H9 (cell line): ENCODE data around the gene ITIH4. TPM values are rescaled to one million over a fixed set of nuclear protein-coding genes. Genes with fewer than 3 reads are reported as not detected.

Source experiments
- DNase-seq: peaks from one replicate; pipeline ENCODE4 v3.0.0-alpha.2; 2017
- H2AFZ ChIP-seq: one replicate; pipeline ENCODE4 v1.6.1; 2013; ENCODE audit warnings: mild to moderate bottlenecking, low read length, control low read depth, moderate library complexity
- H2AK5ac ChIP-seq: 2 replicates; pipeline ENCODE4 v1.6.1; 2013; ENCODE audit warnings: low read length, control low read depth, mixed read lengths; ENCODE audit not compliant: insufficient read length
- H2BK120ac ChIP-seq: one replicate; pipeline ENCODE4 v1.6.1; 2013; ENCODE audit warnings: low read depth, mild to moderate bottlenecking, low read length, control low read depth, inconsistent platforms; ENCODE audit not compliant: poor library complexity, severe bottlenecking
- H2BK12ac ChIP-seq: 2 replicates; pipeline ENCODE4 v1.6.1; 2013; ENCODE audit warnings: low read length, control low read depth, mixed read lengths, low read depth; ENCODE audit not compliant: insufficient read length
- H2BK15ac ChIP-seq: 2 replicates; pipeline ENCODE4 v1.6.1; 2013; ENCODE audit warnings: low read depth, low read length, control low read depth
- H2BK20ac ChIP-seq: one replicate; pipeline ENCODE4 v1.6.1; 2013; ENCODE audit warnings: low read depth, mild to moderate bottlenecking, low read length, control low read depth, inconsistent platforms; ENCODE audit not compliant: poor library complexity, severe bottlenecking
- H2BK5ac ChIP-seq: 2 replicates; pipeline ENCODE4 v1.6.1; 2013; ENCODE audit warnings: low read length, control low read depth, mixed read lengths; ENCODE audit not compliant: insufficient read length
- H3K14ac ChIP-seq: 2 replicates; pipeline ENCODE4 v1.6.1; 2013; ENCODE audit warnings: low read length, control low read depth; ENCODE audit not compliant: insufficient read depth
- H3K18ac ChIP-seq: 2 replicates; pipeline ENCODE4 v1.6.1; 2013; ENCODE audit warnings: low read depth, mild to moderate bottlenecking, mixed read lengths, low read length, control low read depth; ENCODE audit not compliant: insufficient read length
- H3K23ac ChIP-seq: 2 replicates; pipeline ENCODE4 v1.6.1; 2013; ENCODE audit warnings: low read length, control low read depth, mixed read lengths, low read depth; ENCODE audit not compliant: insufficient read length
- H3K23me2 ChIP-seq: 2 replicates; pipeline ENCODE4 v1.6.1; 2013; ENCODE audit warnings: low read depth, mild to moderate bottlenecking, mixed read lengths, low read length, control low read depth; ENCODE audit not compliant: insufficient read length, poor library complexity, severe bottlenecking
- H3K27ac ChIP-seq: 2 replicates; pipeline ENCODE4 v1.5.1; 2013; ENCODE audit warnings: low read length, control low read depth, mixed read lengths, low read depth; ENCODE audit not compliant: insufficient read length
- H3K27me3 ChIP-seq: 2 replicates; pipeline ENCODE4 v1.6.1; 2013; ENCODE audit warnings: low read length, control low read depth, inconsistent platforms; ENCODE audit not compliant: insufficient read depth
- H3K4ac ChIP-seq: 2 replicates; pipeline ENCODE4 v1.6.1; 2013; ENCODE audit warnings: low read depth, mild to moderate bottlenecking, control low read depth, inconsistent platforms, low read length, moderate library complexity
- H3K4me1 ChIP-seq: 2 replicates; pipeline ENCODE4 v1.6.1; 2013; ENCODE audit warnings: low read length, control low read depth, inconsistent platforms; ENCODE audit not compliant: insufficient read depth
- H3K4me2 ChIP-seq: 2 replicates; pipeline ENCODE4 v1.6.1; 2013; ENCODE audit warnings: low read length, control low read depth, mixed read lengths; ENCODE audit not compliant: insufficient read length, insufficient read depth
- H3K56ac ChIP-seq: 2 replicates; pipeline ENCODE4 v1.6.1; 2013; ENCODE audit warnings: low read depth, mild to moderate bottlenecking, mixed read lengths, low read length, control low read depth; ENCODE audit not compliant: insufficient read length
- H3K79me1 ChIP-seq: 2 replicates; pipeline ENCODE4 v1.6.1; 2013; ENCODE audit warnings: low read depth, mild to moderate bottlenecking, moderate library complexity, low read length, control low read depth, inconsistent platforms; ENCODE audit not compliant: insufficient read depth, poor library complexity, severe bottlenecking
- H3K79me2 ChIP-seq: 2 replicates; pipeline ENCODE4 v1.6.1; 2013; ENCODE audit warnings: low read length, control low read depth, inconsistent platforms; ENCODE audit not compliant: insufficient read depth
- H3K9ac ChIP-seq: 2 replicates; pipeline ENCODE4 v1.6.1; 2013; ENCODE audit warnings: low read length, control low read depth, mixed read lengths; ENCODE audit not compliant: insufficient read length; ENCODE audit errors: extremely low read depth
- H3K9me3 ChIP-seq: one replicate; pipeline ENCODE4 v1.6.1; 2013; ENCODE audit warnings: low read depth, low read length, inconsistent platforms; ENCODE audit not compliant: control insufficient read depth
- H3T11ph ChIP-seq: one replicate; pipeline ENCODE4 v1.6.1; 2013; ENCODE audit warnings: mild to moderate bottlenecking, low read length, control low read depth, inconsistent platforms
- H4K20me1 ChIP-seq: one replicate; pipeline ENCODE4 v1.6.1; 2013; ENCODE audit not compliant: control insufficient read depth, insufficient read length, insufficient read depth
- H4K5ac ChIP-seq: 2 replicates; pipeline ENCODE4 v1.6.1; 2013; ENCODE audit warnings: low read depth, mild to moderate bottlenecking, mixed read lengths, low read length, control low read depth; ENCODE audit not compliant: insufficient read length
- H4K8ac ChIP-seq: replicated peaks from 2 replicates; pipeline ENCODE4 v1.6.1; 2013; ENCODE audit warnings: low read length, control low read depth, mixed read lengths, low read depth; ENCODE audit not compliant: insufficient read length
- H4K91ac ChIP-seq: 2 replicates; pipeline ENCODE4 v1.6.1; 2013; ENCODE audit warnings: low read depth, mild to moderate bottlenecking, moderate library complexity, mixed read lengths, low read length, control low read depth; ENCODE audit not compliant: insufficient read length
- H3K27ac Mint-ChIP-seq, 3 experiments: 2 replicates in 2 of 3; 3 replicates in 1 of 3; pipeline ENCODE4 v1.8.0; 2020 to 2021; ENCODE audit warnings: mixed read lengths in 3 of 3, mild to moderate bottlenecking in 1 of 3, moderate library complexity in 1 of 3
- H3K27me3 Mint-ChIP-seq: 2 replicates; pipeline ENCODE4 v1.8.0; 2021; ENCODE audit warnings: low read depth, mild to moderate bottlenecking, moderate library complexity, mixed read lengths
- H3K36me3 Mint-ChIP-seq, 3 experiments: 2 replicates in 2 of 3; 3 replicates in 1 of 3; pipeline ENCODE4 v1.8.0; 2020 to 2021; ENCODE audit warnings: low read depth in 3 of 3, mixed read lengths in 3 of 3; ENCODE audit not compliant: insufficient read depth in 1 of 3
- H3K4me1 Mint-ChIP-seq, 2 experiments: 2 replicates each; pipeline ENCODE4 v1.8.0; 2020; ENCODE audit warnings: mixed read lengths in 2 of 2
- H3K4me3 Mint-ChIP-seq, 2 experiments: 2 replicates in 1 of 2; 3 replicates in 1 of 2; pipeline ENCODE4 v1.8.0; 2020 to 2021; ENCODE audit warnings: mild to moderate bottlenecking in 2 of 2, mixed read lengths in 2 of 2, moderate library complexity in 1 of 2
- H3K9me3 Mint-ChIP-seq, 2 experiments: 2 replicates in 1 of 2; 3 replicates in 1 of 2; pipeline ENCODE4 v1.8.0; 2020; ENCODE audit warnings: mild to moderate bottlenecking in 2 of 2, mixed read lengths in 2 of 2, moderate library complexity in 1 of 2
- WGBS: extraction: QIAGEN DNeasy Blood & Tissue Kit; methylation state at CpG from one replicate; pipeline ENCODE4 v1.1.7; 2013; ENCODE audit warnings: missing lambda C conversion rate, low lambda C conversion rate, mixed read lengths; ENCODE audit not compliant: insufficient read length; ENCODE audit errors: extremely low coverage; 5-methylcytosine and 5-hydroxymethylcytosine counted together
- total RNA-seq: library from RNA; stranded (reverse); gene quantifications from 2 replicates; pipeline ENCODE4 v1.2.1, GENCODE V29; 2021
- TF ChIP-seq, protein P1 (sequence below): fragments of 200-600 bp; sonication (generic); conservative IDR thresholded peaks from 3 replicates; pipeline ENCODE4 v1.8.0; 2021; ENCODE audit warnings: antibody characterized with exemption, mild to moderate bottlenecking

ITIH4 gene
- total RNA-seq, 1 experiment from 2014 or later = 3.0 TPM

DNA sequence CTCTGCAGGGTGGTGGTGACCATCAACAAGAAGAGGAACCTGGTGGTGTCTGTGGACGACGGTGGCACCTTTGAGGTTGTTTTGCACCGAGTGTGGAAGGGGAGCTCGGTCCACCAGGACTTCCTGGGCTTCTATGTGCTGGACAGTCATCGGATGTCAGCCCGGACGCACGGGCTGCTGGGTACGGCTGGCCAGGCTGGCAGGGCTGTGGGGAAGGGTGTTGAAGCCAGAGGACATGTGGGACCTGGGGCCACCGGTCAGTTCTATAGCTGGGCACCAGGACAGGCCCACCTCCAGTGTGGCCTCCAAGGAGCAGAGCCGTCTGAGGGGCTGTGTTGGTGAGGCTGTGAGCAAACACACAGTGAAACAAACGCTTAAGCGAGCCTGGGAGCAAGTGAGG is 39.7 kb downstream of the ITIH4 start:
- no peak for DNase-seq
- Mint-ChIP-seq H3K4me3 (no peak overlapping the region), H3K36me3 (no peaks in the 10 kb centered on the region; a peak in 1 of 7 replicates), H3K27me3 (peaks cover 2% of the 10 kb centered on the region), H3K9me3 (no peaks in the 10 kb centered on the region; a peak in 1 of 5 replicates), H3K4me1 (no peaks in the 10 kb centered on the region), H3K27ac (no peak overlapping the region; a peak in 1 of 7 replicates)
- Histone ChIP-seq H3K18ac (no peak overlapping the region), H3K4me2 (no peak overlapping the region), H2BK12ac (no peak overlapping the region), H4K91ac (no peak overlapping the region), H2BK20ac (no peak overlapping the region), H2AFZ (no peak overlapping the region), H3K27ac (no peak overlapping the region), H3K4me1 (no peaks in the 10 kb centered on the region), H3K23me2 (no peaks in the 10 kb centered on the region), H2BK15ac (no peak overlapping the region), H2BK5ac (no peak overlapping the region), H2AK5ac (no peak overlapping the region), H3K79me2 (no peaks in the 10 kb centered on the region), H3K9ac (no peak overlapping the region), H3K9me3 (no peaks in the 10 kb centered on the region), H3K4ac (no peak overlapping the region), H3K27me3 (no peaks in the 10 kb centered on the region), H3K14ac (no peak overlapping the region; the same call in 1 of the 2 replicates), H4K20me1 (no peaks in the 10 kb centered on the region), H4K8ac (no peak overlapping the region), H2BK120ac (no peak overlapping the region), H4K5ac (no peak overlapping the region), H3K56ac (no peak overlapping the region), H3K23ac (no peak overlapping the region), H3T11ph (no peak overlapping the region), H3K79me1 (no peaks in the 10 kb centered on the region)
- WGBS = no CpG with 5 or more reads among the region's 13 CpGs
- TF ChIP-seq, protein P1, sequence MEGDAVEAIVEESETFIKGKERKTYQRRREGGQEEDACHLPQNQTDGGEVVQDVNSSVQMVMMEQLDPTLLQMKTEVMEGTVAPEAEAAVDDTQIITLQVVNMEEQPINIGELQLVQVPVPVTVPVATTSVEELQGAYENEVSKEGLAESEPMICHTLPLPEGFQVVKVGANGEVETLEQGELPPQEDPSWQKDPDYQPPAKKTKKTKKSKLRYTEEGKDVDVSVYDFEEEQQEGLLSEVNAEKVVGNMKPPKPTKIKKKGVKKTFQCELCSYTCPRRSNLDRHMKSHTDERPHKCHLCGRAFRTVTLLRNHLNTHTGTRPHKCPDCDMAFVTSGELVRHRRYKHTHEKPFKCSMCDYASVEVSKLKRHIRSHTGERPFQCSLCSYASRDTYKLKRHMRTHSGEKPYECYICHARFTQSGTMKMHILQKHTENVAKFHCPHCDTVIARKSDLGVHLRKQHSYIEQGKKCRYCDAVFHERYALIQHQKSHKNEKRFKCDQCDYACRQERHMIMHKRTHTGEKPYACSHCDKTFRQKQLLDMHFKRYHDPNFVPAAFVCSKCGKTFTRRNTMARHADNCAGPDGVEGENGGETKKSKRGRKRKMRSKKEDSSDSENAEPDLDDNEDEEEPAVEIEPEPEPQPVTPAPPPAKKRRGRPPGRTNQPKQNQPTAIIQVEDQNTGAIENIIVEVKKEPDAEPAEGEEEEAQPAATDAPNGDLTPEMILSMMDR = no peak
